ENCODE data around the gene ARMC8. TPM values are rescaled to one million over a fixed set of nuclear protein-coding genes. Genes with fewer than 3 reads are reported as not detected.

The ARMC8 gene
- total and polyA plus RNA-seq, 12 donors: 17.3 to 103 (median 42.5) TPM

DNA sequence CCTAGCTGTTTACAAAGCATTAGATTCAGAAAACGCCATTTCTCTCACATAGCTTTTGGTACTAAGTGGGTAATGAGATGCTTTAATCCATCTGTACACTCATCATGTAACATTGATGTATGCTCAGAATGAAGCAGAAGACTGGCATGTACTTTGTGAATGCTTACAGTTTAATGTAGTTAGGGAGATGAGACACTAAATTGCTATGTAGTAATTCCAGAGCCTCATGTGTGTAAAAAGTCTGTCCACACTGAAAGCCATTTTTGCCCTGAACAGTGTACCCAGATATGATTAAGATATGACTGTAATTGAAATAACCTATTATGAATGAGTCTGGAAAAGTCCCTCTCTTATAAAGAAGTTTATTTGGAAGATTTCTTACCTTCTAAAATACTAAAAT, 66.5 kb downstream of the ARMC8 start:
- Histone ChIP-seq H3K27ac (no peak overlapping the region), H3K9me3 (replicated peaks in 1 of 3) (no peaks in the 10 kb centered on the region), H3K4me1 (replicated peaks in 1 of 2) (no peaks in the 10 kb centered on the region), H3K36me3 (replicated peaks in 1 of 2) (no peaks in the 10 kb centered on the region), H3K4me3 (no peak overlapping the region), H3K27me3 (no peaks in the 10 kb centered on the region)
- TF ChIP-seq CTCF (IDR thresholded peaks at IDR 0.05): no peak
- WGBS, 4 donors: 90 to 96% (median 93%) methylated on average over 1 of the region's 1 CpG
- DNase-seq: no peak
- intact Hi-C loops (cut with DNase I): no loop called here

DNA sequence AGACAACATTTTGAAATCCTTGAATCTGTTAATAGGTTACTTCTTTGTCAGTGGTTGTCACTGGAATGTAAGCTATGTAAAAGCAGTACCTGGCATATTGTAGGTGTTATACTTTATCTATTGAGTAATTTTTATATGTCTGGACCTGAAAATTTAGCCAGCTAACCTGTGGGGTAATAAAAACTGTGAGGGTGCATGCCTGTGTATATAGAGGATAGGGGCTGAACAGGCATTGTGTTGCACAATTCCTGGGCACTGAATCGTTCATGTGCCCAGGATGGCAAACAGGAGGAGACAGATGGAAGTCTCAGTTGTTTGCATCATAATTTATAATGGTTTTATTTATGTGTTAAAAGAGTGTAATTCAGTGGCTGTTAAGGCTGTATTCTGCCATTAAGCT, 67.1 kb downstream of the ARMC8 start:
- no peaks in the 10 kb centered on the region for H3K36me3 ChIP-seq (replicated peaks in 1 of 2)
- no peak overlapping the region for H3K4me3 ChIP-seq
- intact Hi-C loops (cut with DNase I): no loop called here
- no peaks in the 10 kb centered on the region for H3K9me3 ChIP-seq (replicated peaks in 1 of 3)
- DNase-seq: no peak
- TF ChIP-seq CTCF (IDR thresholded peaks at IDR 0.05) (no peak), POLR2A (IDR thresholded peaks at IDR 0.05) (no peak)
- WGBS, 4 donors: 56 to 78% (median 64%) methylated on average over 1 of the region's 1 CpG
- H3K27me3 ChIP-seq: no peaks in the 10 kb centered on the region
- H3K4me1 ChIP-seq (replicated peaks in 1 of 2): no peaks in the 10 kb centered on the region
- H3K27ac ChIP-seq: no peak overlapping the region

- Histone ChIP-seq H3K36me3 (replicated peaks in 1 of 2) (no peaks in the 10 kb centered on the region), H3K4me3 (no peak overlapping the region), H3K9me3 (replicated peaks in 1 of 3) (no peaks in the 10 kb centered on the region), H3K4me1 (replicated peaks in 1 of 2) (no peaks in the 10 kb centered on the region), H3K27me3 (no peaks in the 10 kb centered on the region), H3K27ac (no peak overlapping the region)
- TF ChIP-seq CTCF (IDR thresholded peaks at IDR 0.05) (no peak), POLR2A (IDR thresholded peaks at IDR 0.05) (no peak)
- 81 to 98% (median 86%) methylated on average over 1 of the region's 1 CpG for WGBS, 4 donors
- intact Hi-C loops (cut with DNase I): no loop called here
- no peak for DNase-seq
Measured at GRCh38 chr3:138256022-138256421, 68.9 kb downstream of the ARMC8 start.

GRCh38 chr3:138257986-138258385, 70.9 kb downstream of the ARMC8 start:
- intact Hi-C loops (cut with DNase I): no loop called here
- WGBS, 4 donors: 74 to 95% (median 91%) methylated on average over 1 of the region's 1 CpG
- TF ChIP-seq POLR2A (IDR thresholded peaks at IDR 0.05) (no peak), CTCF (IDR thresholded peaks at IDR 0.05) (no peak)

More at GRCh38 chr3:138257986-138258385, 70.9 kb downstream of the ARMC8 start:
- Histone ChIP-seq H3K4me3 (no peak overlapping the region), H3K27ac (no peak overlapping the region), H3K4me1 (replicated peaks in 1 of 2) (no peaks in the 10 kb centered on the region), H3K27me3 (no peaks in the 10 kb centered on the region), H3K36me3 (replicated peaks in 1 of 2) (peaks cover 0 to 3% of the 10 kb centered on the region in 2 donors), H3K9me3 (replicated peaks in 1 of 3) (no peaks in the 10 kb centered on the region)
- DNase-seq: no peak
